ENCODE measurements around the gene C3orf20. TPM values are rescaled to one million over a fixed set of nuclear protein-coding genes. Genes with fewer than 3 reads are reported as not detected.

The C3orf20 gene
- total and polyA plus RNA-seq, 2 of the 13 experiments (the other 11 are each of a cell fraction or from before 2014, with no cell fraction given) = 0.03 to 0.04 TPM

GRCh38 chr3:14717307-14717706 lies 42.4 kb downstream of the C3orf20 start:
- Histone ChIP-seq H3K9me3 (ENCODE audit: low read length) (no peaks in the 10 kb centered on the region), H3K79me2 (ENCODE audit: insufficient read depth, low read length) (no peaks in the 10 kb centered on the region), H4K20me1 (ENCODE audit: insufficient read depth, low read length) (no peaks in the 10 kb centered on the region), H3K4me1 (ENCODE audit: insufficient read depth, low read length) (no peaks in the 10 kb centered on the region), H3K9ac (ENCODE audit: insufficient read depth, low read depth, low read length) (no peak overlapping the region), H3K27me3 (ENCODE audit: control insufficient read depth in 1 of 2, insufficient read depth in 2 of 2, low read length in 2 of 2) (peaks cover 0 to 3% of the 10 kb centered on the region in 2 experiments; a peak in 1 of 5 replicates), H2AFZ (ENCODE audit: low read length) (no peak overlapping the region), H3K4me2 (ENCODE audit: low read depth, low read length) (no peak overlapping the region), H3K4me3 (replicated peaks in 1 of 3; ENCODE audit: insufficient read depth in 1 of 3, low read depth in 2 of 3, low read length in 3 of 3) (no peak overlapping the region), H3K36me3 (replicated peaks in 1 of 2; ENCODE audit: control insufficient read depth in 1 of 2, insufficient read depth in 2 of 2, low read length in 2 of 2) (no peaks in the 10 kb centered on the region), H3K27ac (ENCODE audit: extremely low read length, insufficient read depth, low read length) (no peak overlapping the region)
- ATAC-seq (no peak), FAIRE-seq (no peak), DNase-seq (ENCODE audit: low spot score) (no peak)
- WGBS (ENCODE audit: low lambda C conversion rate) = 0% methylated on average over 1 of the region's 1 CpG
- POLR2A ChIA-PET = no interaction called here
- TF ChIP-seq CEBPB (IDR thresholded peaks at IDR 0.05; ENCODE audit: borderline replicate concordance, low read depth, low read length) = no peak
- TF ChIP-seq, protein P1, sequence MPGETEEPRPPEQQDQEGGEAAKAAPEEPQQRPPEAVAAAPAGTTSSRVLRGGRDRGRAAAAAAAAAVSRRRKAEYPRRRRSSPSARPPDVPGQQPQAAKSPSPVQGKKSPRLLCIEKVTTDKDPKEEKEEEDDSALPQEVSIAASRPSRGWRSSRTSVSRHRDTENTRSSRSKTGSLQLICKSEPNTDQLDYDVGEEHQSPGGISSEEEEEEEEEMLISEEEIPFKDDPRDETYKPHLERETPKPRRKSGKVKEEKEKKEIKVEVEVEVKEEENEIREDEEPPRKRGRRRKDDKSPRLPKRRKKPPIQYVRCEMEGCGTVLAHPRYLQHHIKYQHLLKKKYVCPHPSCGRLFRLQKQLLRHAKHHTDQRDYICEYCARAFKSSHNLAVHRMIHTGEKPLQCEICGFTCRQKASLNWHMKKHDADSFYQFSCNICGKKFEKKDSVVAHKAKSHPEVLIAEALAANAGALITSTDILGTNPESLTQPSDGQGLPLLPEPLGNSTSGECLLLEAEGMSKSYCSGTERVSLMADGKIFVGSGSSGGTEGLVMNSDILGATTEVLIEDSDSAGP (CRISPR knock-in tag; IDR thresholded peaks at IDR 0.05; ENCODE audit: borderline replicate concordance) = no peak
- no peak for TF ChIP-seq ZNF891 (CRISPR knock-in tag; IDR thresholded peaks at IDR 0.05)
- in situ Hi-C loops (cut with HindIII; ENCODE audit: extremely low pct_ligation_motif_present, low pct_unique_long_range_greater_than_20kb) = no loop called here
- intact Hi-C loops (cut with micrococcal nuclease; ENCODE audit: unreplicated experiment) = no loop called here
- no TSS peak for BruUV-seq (replicated peaks)
- CTCF ChIA-PET (ENCODE audit: low intra/inter-chr PET ratio, low total read pairs) = no interaction called here

DNA sequence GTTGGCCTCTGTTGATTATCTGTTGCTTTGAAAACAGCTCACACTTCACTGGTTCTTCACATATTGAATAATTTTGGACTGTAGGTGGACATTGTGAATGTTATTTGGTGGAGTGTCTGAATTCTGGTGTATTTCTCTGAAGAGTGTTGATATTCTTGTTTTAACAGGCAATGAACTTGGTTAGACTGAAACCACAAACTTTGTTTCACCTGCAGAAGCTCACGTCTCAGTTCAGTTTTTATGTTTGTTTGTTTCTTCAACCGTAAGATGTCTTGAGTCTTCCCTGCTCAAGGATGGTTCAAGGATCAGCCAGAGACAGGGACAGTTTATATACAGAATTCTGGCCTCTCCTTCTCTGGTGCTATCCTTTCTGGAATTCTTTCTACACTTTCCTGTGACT lies 43.6 kb downstream of the C3orf20 start:
- H2AFZ ChIP-seq (ENCODE audit: low read length) = no peak overlapping the region
- H3K9ac ChIP-seq (ENCODE audit: insufficient read depth, low read depth, low read length) = no peak overlapping the region
- peaks cover 0 to 3% of the 10 kb centered on the region in 2 experiments; a peak in 1 of 5 replicates for H3K27me3 ChIP-seq (ENCODE audit: control insufficient read depth in 1 of 2, insufficient read depth in 2 of 2, low read length in 2 of 2)
- H3K4me2 ChIP-seq (ENCODE audit: low read depth, low read length) = no peak overlapping the region
- no peaks in the 10 kb centered on the region for H3K9me3 ChIP-seq (ENCODE audit: low read length)
- ATAC-seq = no peak
- in situ Hi-C loops (cut with HindIII; ENCODE audit: extremely low pct_ligation_motif_present, low pct_unique_long_range_greater_than_20kb) (no loop called here), intact Hi-C loops (cut with micrococcal nuclease; ENCODE audit: unreplicated experiment) (no loop called here)
- CTCF ChIA-PET (ENCODE audit: low intra/inter-chr PET ratio, low total read pairs) = no interaction called here
- H3K4me1 ChIP-seq (ENCODE audit: insufficient read depth, low read length) = no peaks in the 10 kb centered on the region
- H4K20me1 ChIP-seq (ENCODE audit: insufficient read depth, low read length) = no peaks in the 10 kb centered on the region
- 67% methylated on average over 2 of the region's 2 CpGs for WGBS (ENCODE audit: low lambda C conversion rate)
- no TSS peak for BruUV-seq (replicated peaks)
- no peak for DNase-seq (ENCODE audit: low spot score)
- H3K36me3 ChIP-seq (replicated peaks in 1 of 2; ENCODE audit: control insufficient read depth in 1 of 2, insufficient read depth in 2 of 2, low read length in 2 of 2) = no peaks in the 10 kb centered on the region
- no peak for FAIRE-seq
- no peaks in the 10 kb centered on the region for H3K79me2 ChIP-seq (ENCODE audit: insufficient read depth, low read length)
- no peak overlapping the region for H3K4me3 ChIP-seq (replicated peaks in 1 of 3; ENCODE audit: insufficient read depth in 1 of 3, low read depth in 2 of 3, low read length in 3 of 3)
- no peak overlapping the region for H3K27ac ChIP-seq (ENCODE audit: extremely low read length, insufficient read depth, low read length)
- POLR2A ChIA-PET = no interaction called here
- TF ChIP-seq, protein P2, sequence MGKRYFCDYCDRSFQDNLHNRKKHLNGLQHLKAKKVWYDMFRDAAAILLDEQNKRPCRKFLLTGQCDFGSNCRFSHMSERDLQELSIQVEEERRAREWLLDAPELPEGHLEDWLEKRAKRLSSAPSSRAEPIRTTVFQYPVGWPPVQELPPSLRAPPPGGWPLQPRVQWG (CRISPR knock-in tag; IDR thresholded peaks at IDR 0.05; ENCODE audit: borderline replicate concordance, low read depth) = no peak
- no peak for TF ChIP-seq PLRG1 (conservative IDR thresholded peaks at IDR 0.05)
- TF ChIP-seq, protein P3, sequence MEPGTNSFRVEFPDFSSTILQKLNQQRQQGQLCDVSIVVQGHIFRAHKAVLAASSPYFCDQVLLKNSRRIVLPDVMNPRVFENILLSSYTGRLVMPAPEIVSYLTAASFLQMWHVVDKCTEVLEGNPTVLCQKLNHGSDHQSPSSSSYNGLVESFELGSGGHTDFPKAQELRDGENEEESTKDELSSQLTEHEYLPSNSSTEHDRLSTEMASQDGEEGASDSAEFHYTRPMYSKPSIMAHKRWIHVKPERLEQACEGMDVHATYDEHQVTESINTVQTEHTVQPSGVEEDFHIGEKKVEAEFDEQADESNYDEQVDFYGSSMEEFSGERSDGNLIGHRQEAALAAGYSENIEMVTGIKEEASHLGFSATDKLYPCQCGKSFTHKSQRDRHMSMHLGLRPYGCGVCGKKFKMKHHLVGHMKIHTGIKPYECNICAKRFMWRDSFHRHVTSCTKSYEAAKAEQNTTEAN (CRISPR knock-in tag; conservative IDR thresholded peaks at IDR 0.05) = no peak
- TF ChIP-seq, protein P4, sequence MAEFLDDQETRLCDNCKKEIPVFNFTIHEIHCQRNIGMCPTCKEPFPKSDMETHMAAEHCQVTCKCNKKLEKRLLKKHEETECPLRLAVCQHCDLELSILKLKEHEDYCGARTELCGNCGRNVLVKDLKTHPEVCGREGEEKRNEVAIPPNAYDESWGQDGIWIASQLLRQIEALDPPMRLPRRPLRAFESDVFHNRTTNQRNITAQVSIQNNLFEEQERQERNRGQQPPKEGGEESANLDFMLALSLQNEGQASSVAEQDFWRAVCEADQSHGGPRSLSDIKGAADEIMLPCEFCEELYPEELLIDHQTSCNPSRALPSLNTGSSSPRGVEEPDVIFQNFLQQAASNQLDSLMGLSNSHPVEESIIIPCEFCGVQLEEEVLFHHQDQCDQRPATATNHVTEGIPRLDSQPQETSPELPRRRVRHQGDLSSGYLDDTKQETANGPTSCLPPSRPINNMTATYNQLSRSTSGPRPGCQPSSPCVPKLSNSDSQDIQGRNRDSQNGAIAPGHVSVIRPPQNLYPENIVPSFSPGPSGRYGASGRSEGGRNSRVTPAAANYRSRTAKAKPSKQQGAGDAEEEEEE (CRISPR knock-in tag; IDR thresholded peaks at IDR 0.05; ENCODE audit: borderline replicate concordance) = no peak
- TF ChIP-seq ZNF12 (CRISPR knock-in tag; IDR thresholded peaks at IDR 0.05) = no peak
- no peak for TF ChIP-seq FOXC1 (CRISPR knock-in tag; IDR thresholded peaks at IDR 0.05; ENCODE audit: borderline replicate concordance)
- no peak for TF ChIP-seq ARNT (IDR thresholded peaks at IDR 0.05)
- TF ChIP-seq, protein P5, sequence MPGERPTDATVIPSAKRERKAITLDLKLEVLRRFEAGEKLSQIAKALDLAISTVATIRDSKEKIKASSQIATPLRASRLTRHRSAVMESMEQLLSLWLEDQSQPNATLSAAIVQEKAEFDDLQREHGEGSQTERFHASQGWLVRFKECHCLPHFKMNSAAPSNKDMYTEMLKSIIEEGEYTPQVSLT (CRISPR knock-in tag; IDR thresholded peaks at IDR 0.05; ENCODE audit: borderline replicate concordance, low read depth) = no peak
- no peak for TF ChIP-seq ZNF367 (CRISPR knock-in tag; IDR thresholded peaks at IDR 0.05; ENCODE audit: borderline replicate concordance)
- TF ChIP-seq PAF1 (CRISPR knock-in tag; IDR thresholded peaks at IDR 0.05) = no peak
- TF ChIP-seq RARG (CRISPR knock-in tag; IDR thresholded peaks at IDR 0.05; ENCODE audit: low read depth) = no peak

Measured in HepG2 (cell line).